IMR-90 (cell line): ENCODE results near the gene SPDYC. TPM values are rescaled to one million over a fixed set of nuclear protein-coding genes. Genes with fewer than 3 reads are reported as not detected.

Source experiments
- ATAC-seq: fragments of 200-7000 bp; cut with Tn5 transposase; 2 replicates; pipeline ENCODE4 v1.9.1; 2020; ENCODE audit warnings: low read depth, mild to moderate bottlenecking, moderate library complexity
- BruUV-seq: library from RNA; stranded (reverse); fragments of 400-500 nt; replicated peaks from 2 replicates; lab custom pipeline; 2021; lab: Mats Ljungman, UMichigan
- CTCF ChIA-PET: fragments of 300-600 bp; formaldehyde crosslinking; extraction: SDS; loops from one replicate; lab custom pipeline; 2021; ENCODE audit warnings: antibody characterized with exemption; lab: Yijun Ruan, JAX
- POLR2A ChIA-PET: fragments of 300-600 bp; sonication (Branson Sonifier 250); formaldehyde crosslinking; loops from one replicate; lab custom pipeline; 2022; ENCODE audit warnings: antibody characterized with exemption; ENCODE audit not compliant: unreplicated experiment; lab: Charles Lee
- DNase-seq: peaks from one replicate; pipeline ENCODE4 v3.0.0; 2013
- H2AFZ ChIP-seq: replicated peaks from 2 replicates; pipeline ENCODE3; 2013; ENCODE audit warnings: low read length, mild to moderate bottlenecking; ENCODE audit not compliant: poor library complexity
- H2AK5ac ChIP-seq: 2 replicates; pipeline ENCODE4 v1.6.1; 2013; ENCODE audit warnings: low read depth, low read length, inconsistent platforms
- H2AK9ac ChIP-seq: replicated peaks from 2 replicates; pipeline ENCODE3; 2013; ENCODE audit warnings: mild to moderate bottlenecking, low read depth, low read length, moderate library complexity; ENCODE audit not compliant: poor library complexity
- H2BK120ac ChIP-seq: 2 replicates; pipeline ENCODE4 v1.6.1; 2013; ENCODE audit warnings: low read depth, low read length, inconsistent platforms
- H2BK15ac ChIP-seq: 3 replicates; pipeline ENCODE4 v1.6.1; 2013; ENCODE audit warnings: low read depth, low read length, inconsistent platforms
- H2BK20ac ChIP-seq: 2 replicates; pipeline ENCODE4 v1.6.1; 2013; ENCODE audit warnings: low read depth, mild to moderate bottlenecking, inconsistent platforms, low read length, moderate library complexity
- H2BK5ac ChIP-seq: 2 replicates; pipeline ENCODE4 v1.6.1; 2013; ENCODE audit warnings: mild to moderate bottlenecking, low read depth, low read length, inconsistent platforms; ENCODE audit not compliant: poor library complexity, severe bottlenecking
- H3K14ac ChIP-seq: replicated peaks from 2 replicates; pipeline ENCODE4 v1.6.1; 2013; ENCODE audit warnings: low read depth, low read length, inconsistent platforms
- H3K18ac ChIP-seq: 2 replicates; pipeline ENCODE4 v1.6.1; 2013; ENCODE audit warnings: low read depth, low read length, control low read depth
- H3K23ac ChIP-seq: 2 replicates; pipeline ENCODE4 v1.6.1; 2013; ENCODE audit warnings: low read depth, low read length, inconsistent platforms
- H3K27ac ChIP-seq: 2 replicates; pipeline ENCODE4 v1.5.1; 2013; ENCODE audit warnings: mild to moderate bottlenecking, control low read depth, low read length; ENCODE audit not compliant: insufficient read depth
- H3K27me3 ChIP-seq: 2 replicates; pipeline ENCODE4 v1.6.1; 2013; ENCODE audit warnings: low read length; ENCODE audit not compliant: control insufficient read depth, insufficient read depth
- H3K36me3 ChIP-seq: 2 replicates; pipeline ENCODE4 v1.6.1; 2013; ENCODE audit warnings: low read length, mixed read lengths; ENCODE audit not compliant: control insufficient read depth, insufficient read depth
- H3K4ac ChIP-seq: 2 replicates; pipeline ENCODE4 v1.6.1; 2013; ENCODE audit warnings: low read depth, low read length, inconsistent platforms
- H3K4me1 ChIP-seq: 2 replicates; pipeline ENCODE4 v1.6.1; 2013; ENCODE audit warnings: low read length, mixed read lengths; ENCODE audit not compliant: control insufficient read depth, insufficient read depth
- H3K4me2 ChIP-seq: 2 replicates; pipeline ENCODE4 v1.6.1; 2013; ENCODE audit warnings: low read depth, mild to moderate bottlenecking, control low read depth, low read length, moderate library complexity
- H3K4me3 ChIP-seq: 2 replicates; pipeline ENCODE4 v1.5.1; 2013; ENCODE audit warnings: low read depth, mild to moderate bottlenecking, control low read depth, low read length, moderate library complexity; ENCODE audit not compliant: insufficient read depth
- H3K56ac ChIP-seq: 2 replicates; pipeline ENCODE4 v1.6.1; 2013; ENCODE audit warnings: low read length, inconsistent platforms; ENCODE audit not compliant: insufficient read depth; ENCODE audit errors: extremely low read depth
- H3K79me1 ChIP-seq, 2 experiments: 2 replicates each; pipeline ENCODE4 v1.6.1; 2013; ENCODE audit warnings: low read length in 2 of 2, inconsistent platforms in 1 of 2, low read depth in 1 of 2
- H3K9ac ChIP-seq: 2 replicates; pipeline ENCODE4 v1.6.1; 2013; ENCODE audit warnings: low read depth, low read length, control low read depth
- H3K9me1 ChIP-seq: 2 replicates; pipeline ENCODE4 v1.6.1; 2013; ENCODE audit warnings: low read length, inconsistent platforms; ENCODE audit not compliant: insufficient read depth
- H3K9me3 ChIP-seq: 2 replicates; pipeline ENCODE4 v1.6.1; 2013; ENCODE audit warnings: low read length; ENCODE audit not compliant: control insufficient read depth, insufficient read depth
- H4K20me1 ChIP-seq: 2 replicates; pipeline ENCODE4 v1.6.1; 2013; ENCODE audit warnings: low read length, inconsistent platforms; ENCODE audit not compliant: insufficient read depth
- H4K5ac ChIP-seq: 2 replicates; pipeline ENCODE4 v1.6.1; 2013; ENCODE audit warnings: mild to moderate bottlenecking, low read depth, low read length, control low read depth
- H4K8ac ChIP-seq, 2 experiments: 2 replicates each; pipeline ENCODE4 v1.6.1; 2013; ENCODE audit warnings: low read depth in 2 of 2, low read length in 2 of 2, control low read depth in 1 of 2, inconsistent platforms in 1 of 2
- H4K91ac ChIP-seq: 2 replicates; pipeline ENCODE4 v1.6.1; 2013; ENCODE audit warnings: low read depth, low read length, inconsistent platforms; ENCODE audit not compliant: insufficient read depth
- CHD1 ChIP-seq: IDR thresholded peaks from 2 replicates; pipeline ENCODE4 v1.6.1; 2012; ENCODE audit warnings: low read depth, low read length, improper control_type of control experiment
- WGBS, 2 experiments: methylation state at CpG; one replicate each; pipeline versions ENCODE4 v1.1.5 to v1.1.7; 2013; ENCODE audit warnings: missing lambda C conversion rate in 2 of 2; ENCODE audit not compliant: insufficient read length in 1 of 2; ENCODE audit errors: extremely low coverage in 2 of 2; 5-methylcytosine and 5-hydroxymethylcytosine counted together
- dilution Hi-C: fragments of 300-500 bp; cut with HindIII; formaldehyde crosslinking; loops from one replicate; pipeline ENCODE4 v1.14.3; 2018; ENCODE audit warnings: low sequenced_read_pairs; ENCODE audit not compliant: unreplicated experiment
- in situ Hi-C: fragments of 300-500 bp; cut with MboI; formaldehyde crosslinking; loops from 3 replicates; pipeline ENCODE4 v1.14.3; 2019; ENCODE audit warnings: low sequenced_read_pairs, inconsistent platforms, mixed read lengths
- intact Hi-C: fragments of 100-400 bp; cut with micrococcal nuclease; formaldehyde crosslinking; loops from 2 replicates; pipeline ENCODE4 v1.10.0; 2022
- polyA plus RNA-seq, 3 experiments: library from polyadenylated mRNA; depleted of rRNA; stranded (reverse); fragments of >200 nt; gene quantifications; 2 replicates each; pipeline ENCODE4 v1.2.3, GENCODE V29; 2012; ENCODE audit warnings: low replicate concordance in 1 of 3
- total RNA-seq: library from RNA; depleted of rRNA; stranded (reverse); fragments of >200 nt; gene quantifications from 2 replicates; pipeline ENCODE4 v1.2.3, GENCODE V29; 2012

SPDYC gene
- total and polyA plus RNA-seq, 2 of the 4 experiments (the other 2 are of a cell fraction): not detected

DNA sequence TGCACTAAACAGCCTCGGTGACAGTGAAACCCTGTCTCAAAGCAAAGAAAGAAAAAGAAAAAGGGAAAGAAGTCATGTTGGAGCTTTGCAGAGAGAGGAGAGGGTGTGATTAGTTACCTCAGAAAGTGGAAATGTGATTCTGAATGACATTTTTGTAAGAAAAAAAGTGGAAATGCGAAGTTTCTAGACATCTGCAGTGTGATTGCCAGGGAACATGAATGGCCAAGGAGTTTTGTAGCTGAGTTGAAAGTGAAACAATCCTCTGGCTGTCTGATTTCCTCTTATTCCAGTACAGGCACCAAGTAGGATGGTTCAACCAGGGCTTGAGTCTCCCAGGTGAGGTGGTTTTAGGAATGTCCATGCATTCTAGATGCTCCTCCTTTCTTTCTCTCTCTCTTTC, 17.9 kb upstream of the SPDYC start:
- 100% methylated on average over 1 of the region's 2 CpGs; no CpG with 5 or more reads in 1 of the 2 experiments for WGBS, 2 experiments
- H2AFZ ChIP-seq: no peak overlapping the region

More for the DNA sequence above, 17.9 kb upstream of the SPDYC start:
- no peak overlapping the region for H3K18ac ChIP-seq
- H2BK120ac ChIP-seq: no peak overlapping the region
- peaks cover 2% of the 10 kb centered on the region for H3K4me1 ChIP-seq
- H2BK15ac ChIP-seq: no peak overlapping the region
- H3K27ac ChIP-seq: no peak overlapping the region
- no peak overlapping the region for H2BK20ac ChIP-seq
- H4K8ac ChIP-seq: no peak overlapping the region
- ChIA-PET POLR2A (no interaction called here), CTCF (interaction anchor here (0.7 kb wide), 1 partner anchor 13 kb away, joined by 3 read pairs; no protein-coding TSS in a partner anchor)
- intact Hi-C loops: no loop called here
- H3K56ac ChIP-seq: no peak overlapping the region
- no peak overlapping the region for H2AK9ac ChIP-seq
- H3K79me1 ChIP-seq: no peaks in the 10 kb centered on the region
- H3K36me3 ChIP-seq: no peaks in the 10 kb centered on the region
- no peak overlapping the region for H3K4ac ChIP-seq
- in situ Hi-C loops: no loop called here
- H3K9me1 ChIP-seq: no peaks in the 10 kb centered on the region
- no TSS peak for BruUV-seq
- H2BK5ac ChIP-seq: no peak overlapping the region
- H4K20me1 ChIP-seq: no peaks in the 10 kb centered on the region
- H3K27me3 ChIP-seq: no peaks in the 10 kb centered on the region
- no peak overlapping the region for H2AK5ac ChIP-seq
- H3K9ac ChIP-seq: no peak overlapping the region
- DNase-seq (no peak), ATAC-seq (no peak)
- TF ChIP-seq CHD1: no peak
- H3K4me2 ChIP-seq: no peak overlapping the region
- dilution Hi-C loops: no loop called here
- no peak overlapping the region for H4K5ac ChIP-seq
- H3K14ac ChIP-seq: no peak overlapping the region
- no peak overlapping the region for H3K23ac ChIP-seq
- no peak overlapping the region for H4K91ac ChIP-seq
- H3K9me3 ChIP-seq: peaks cover 3% of the 10 kb centered on the region; the same call in 1 of the 2 replicates
- no peak overlapping the region for H3K4me3 ChIP-seq
